HepG2 (cell line): ENCODE results near the gene TMEM167B. TPM values are rescaled to one million over a fixed set of nuclear protein-coding genes. Genes with fewer than 3 reads are reported as not detected.

Source experiments
- ATAC-seq: fragments of 200-7000 bp; cut with Tn5 transposase; 3 replicates; pipeline ENCODE4 v1.9.1; 2020; ENCODE audit warnings: mild to moderate bottlenecking, moderate library complexity
- BruUV-seq: library from RNA; stranded (reverse); fragments of 400-500 nt; replicated peaks from 2 replicates; lab custom pipeline; 2021; lab: Mats Ljungman, UMichigan
- CTCF ChIA-PET: fragments of 300-600 bp; formaldehyde crosslinking; extraction: SDS; loops from one replicate; lab custom pipeline; 2021; ENCODE audit warnings: low total read pairs, inconsistent platforms, low intra/inter-chr PET ratio; lab: Yijun Ruan, JAX
- POLR2A ChIA-PET: fragments of 350-600 bp; sonication (Branson Sonifier 250); formaldehyde crosslinking; loops from one replicate; lab custom pipeline; 2020; ENCODE audit warnings: antibody characterized with exemption, inconsistent platforms; lab: Yijun Ruan, JAX
- DNase-seq: peaks from one replicate; pipeline ENCODE4 v3.0.0-alpha.2; 2015; ENCODE audit warnings: low spot score
- FAIRE-seq: peaks from 3 replicates; lab custom pipeline; 2011; peaks lifted over from hg19 to GRCh38; lab: Jason Lieb, UNC
- H2AFZ ChIP-seq: one replicate; pipeline ENCODE4 v1.6.1; 2011; ENCODE audit warnings: low read length, inconsistent platforms
- H3K27ac ChIP-seq: fragments of 300-600 bp; 3 replicates; pipeline ENCODE4 v1.8.0; 2011; ENCODE audit warnings: mixed run types, mild to moderate bottlenecking, mixed read lengths, low read length, inconsistent platforms; ENCODE audit not compliant: insufficient read depth; ENCODE audit errors: extremely low read length
- H3K27me3 ChIP-seq, 2 experiments: fragments of 200-600 bp in 1 of 2; 2 replicates in 1 of 2; 3 replicates in 1 of 2; pipeline versions ENCODE4 v1.6.0 to v1.8.0; 2011; ENCODE audit warnings: low read length in 2 of 2, mild to moderate bottlenecking in 2 of 2, moderate library complexity in 2 of 2, inconsistent platforms in 1 of 2; ENCODE audit not compliant: insufficient read depth in 2 of 2, control insufficient read depth in 1 of 2
- H3K36me3 ChIP-seq, 2 experiments: fragments of 200-600 bp in 1 of 2; replicated peaks in 1 of 2; 2 replicates in 1 of 2; 3 replicates in 1 of 2; pipeline versions ENCODE4 v1.5.1 to v1.8.0; 2011; ENCODE audit warnings: low read length in 2 of 2, inconsistent platforms in 1 of 2; ENCODE audit not compliant: insufficient read depth in 2 of 2, control insufficient read depth in 1 of 2
- H3K4me1 ChIP-seq: 2 replicates; pipeline ENCODE4 v1.5.1; 2012; ENCODE audit warnings: low read length, inconsistent platforms; ENCODE audit not compliant: insufficient read depth
- H3K4me2 ChIP-seq: 2 replicates; pipeline ENCODE4 v1.6.0; 2011; ENCODE audit warnings: low read depth, low read length, inconsistent platforms
- H3K4me3 ChIP-seq, 3 experiments: fragments of 200-600 bp in 1 of 3; sonication (generic), shearing (Covaris generic) in 1 of 3; replicated peaks in 1 of 3; 2 replicates each; pipeline ENCODE4 v1.5.1; 2011 to 2016; ENCODE audit warnings: low read length in 3 of 3, inconsistent platforms in 2 of 3, low read depth in 2 of 3, mild to moderate bottlenecking in 2 of 3, control low read depth in 1 of 3, mixed read lengths in 1 of 3; ENCODE audit not compliant: insufficient read depth in 1 of 3
- H3K79me2 ChIP-seq: one replicate; pipeline ENCODE4 v1.6.1; 2011; ENCODE audit warnings: low read length, inconsistent platforms; ENCODE audit not compliant: insufficient read depth
- H3K9ac ChIP-seq: 2 replicates; pipeline ENCODE4 v1.6.0; 2011; ENCODE audit warnings: mild to moderate bottlenecking, low read depth, low read length, inconsistent platforms; ENCODE audit not compliant: insufficient read depth
- H3K9me3 ChIP-seq: 2 replicates; pipeline ENCODE4 v1.5.1; 2012; ENCODE audit warnings: mild to moderate bottlenecking, low read length
- H4K20me1 ChIP-seq: 2 replicates; pipeline ENCODE4 v1.6.0; 2011; ENCODE audit warnings: inconsistent platforms, mild to moderate bottlenecking, low read length, moderate library complexity; ENCODE audit not compliant: insufficient read depth
- CBX1 ChIP-seq: IDR thresholded peaks from one replicate; pipeline ENCODE4 v1.6.1; 2016; ENCODE audit warnings: antibody characterized with exemption, low read depth
- CEBPB ChIP-seq: IDR thresholded peaks from 2 replicates; pipeline ENCODE4 v1.6.1; 2011; ENCODE audit warnings: low read depth, low read length, improper control_type of control experiment, borderline replicate concordance
- FOXA1 ChIP-seq, 2 experiments: fragments of 450-650 bp in 1 of 2; sonication (generic) in 1 of 2; formaldehyde crosslinking in 1 of 2; IDR thresholded peaks; 2 replicates each; pipeline versions ENCODE4 v1.4.0 to v1.6.1; 2016 to 2020; ENCODE audit warnings: missing genetic modification reagents in 1 of 2
- GFI1 ChIP-seq: sonication (generic); formaldehyde crosslinking; IDR thresholded peaks from 2 replicates; pipeline ENCODE4 v1.5.0; 2020; ENCODE audit warnings: missing genetic modification reagents, mild to moderate bottlenecking, borderline replicate concordance
- MAZ ChIP-seq, 2 experiments: sonication (generic) in 1 of 2; formaldehyde crosslinking in 1 of 2; IDR thresholded peaks; 2 replicates each; pipeline versions ENCODE4 v1.5.0 to v1.6.1; 2012 to 2020; ENCODE audit warnings: low read depth in 2 of 2, mild to moderate bottlenecking in 2 of 2, borderline replicate concordance in 1 of 2, improper control_type of control experiment in 1 of 2, low read length in 1 of 2, missing genetic modification reagents in 1 of 2, moderate library complexity in 1 of 2
- PCBP1 ChIP-seq: fragments of 200-400 bp; formaldehyde crosslinking; IDR thresholded peaks from 2 replicates; pipeline ENCODE4 v1.6.1; 2017; ENCODE audit warnings: mild to moderate bottlenecking, low read depth, low read length, borderline replicate concordance
- SKIL ChIP-seq: sonication (generic); formaldehyde crosslinking; IDR thresholded peaks from 2 replicates; pipeline ENCODE4 v1.8.0; 2022; ENCODE audit warnings: missing genetic modification reagents, mild to moderate bottlenecking, moderate library complexity, borderline replicate concordance
- SOX13 ChIP-seq, 3 experiments: fragments of 450-650 bp in 1 of 3; sonication (generic) in 1 of 3; formaldehyde crosslinking in 1 of 3; IDR thresholded peaks in 2 of 3; conservative IDR thresholded peaks in 1 of 3; 2 replicates each; pipeline versions ENCODE4 v1.5.0 to v1.6.1; 2016 to 2020; ENCODE audit warnings: antibody characterized with exemption in 1 of 3, mild to moderate bottlenecking in 1 of 3, missing compliant biosample characterization in 1 of 3, missing genetic modification reagents in 1 of 3, moderate library complexity in 1 of 3
- SOX5 ChIP-seq: IDR thresholded peaks from 2 replicates; pipeline ENCODE4 v1.6.1; 2016; ENCODE audit warnings: borderline replicate concordance
- SP140L ChIP-seq: sonication (generic); formaldehyde crosslinking; IDR thresholded peaks from 2 replicates; pipeline ENCODE4 v1.4.0; 2020; ENCODE audit warnings: missing genetic modification reagents, borderline replicate concordance
- TCF7 ChIP-seq: sonication (generic); IDR thresholded peaks from 2 replicates; pipeline ENCODE4 v1.6.1; 2016; ENCODE audit warnings: antibody characterized with exemption, low read depth
- ZFP1 ChIP-seq: IDR thresholded peaks from 2 replicates; pipeline ENCODE4 v1.6.1; 2016
- ZNF430 ChIP-seq: sonication (generic); formaldehyde crosslinking; IDR thresholded peaks from 2 replicates; pipeline ENCODE4 v1.9.0; 2021; ENCODE audit warnings: mild to moderate bottlenecking, missing genetic modification reagents
- ZNF574 ChIP-seq: sonication (generic); formaldehyde crosslinking; IDR thresholded peaks from 2 replicates; pipeline ENCODE4 v1.4.0; 2020; ENCODE audit warnings: missing genetic modification reagents
- ZNF652 ChIP-seq: IDR thresholded peaks from 2 replicates; pipeline ENCODE4 v1.6.1; 2016; ENCODE audit warnings: low read depth, borderline replicate concordance
- WGBS: methylation state at CpG from one replicate; pipeline ENCODE4 v1.1.6; 2017; ENCODE audit warnings: low lambda C conversion rate; 5-methylcytosine and 5-hydroxymethylcytosine counted together
- in situ Hi-C: cut with HindIII; loops from 2 replicates; pipeline ENCODE4 v1.10.0; 2017; ENCODE audit warnings: low pct_unique_long_range_greater_than_20kb; ENCODE audit not compliant: extremely low pct_ligation_motif_present
- intact Hi-C: fragments of 100-400 bp; cut with micrococcal nuclease; formaldehyde crosslinking; loops from one replicate; pipeline ENCODE4 v1.10.0; 2022; ENCODE audit not compliant: unreplicated experiment
- polyA plus RNA-seq, 8 experiments: library from polyadenylated mRNA; depleted of rRNA in 3 of 8; stranded (reverse) in 7 of 8; unstranded in 1 of 8; fragments of >200 nt; fragmentation: Illumina TruSeq in 4 of 8; extraction: Trizol in 4 of 8; gene quantifications; 2 replicates each; pipeline versions ENCODE4 v1.2.1 to v1.2.3, GENCODE V29; 2011 to 2016; ENCODE audit warnings: low read depth in 4 of 8, missing spikeins in 1 of 8, mixed read lengths in 1 of 8; ENCODE audit not compliant: insufficient read depth in 1 of 8
- total RNA-seq, 5 experiments: library from RNA; depleted of rRNA; stranded (reverse); fragments of >200 nt; fragmentation: Illumina TruSeq; extraction: Trizol; gene quantifications; 2 replicates each; pipeline ENCODE4 v1.2.3, GENCODE V29; 2016; ENCODE audit warnings: low read depth in 1 of 5
- TF ChIP-seq, protein P1 (sequence below): sonication (generic); formaldehyde crosslinking; IDR thresholded peaks from 2 replicates; pipeline ENCODE4 v1.5.0; 2020; ENCODE audit warnings: missing genetic modification reagents, mild to moderate bottlenecking, borderline replicate concordance

Gene TMEM167B
- total and polyA plus RNA-seq, 2 of the 13 experiments (the other 11 are each of a cell fraction or from before 2014, with no cell fraction given) = 9.5 to 22.4 TPM

- DNase-seq (peak; percentile 82), FAIRE-seq (no peak), ATAC-seq (peak; percentile 67)
- Histone ChIP-seq H3K27me3 (no peaks in the 10 kb centered on the region), H4K20me1 (no peaks in the 10 kb centered on the region), H3K36me3 (no peaks in the 10 kb centered on the region), H3K9ac (peak overlapping the region; percentile 29; the same call in 1 of the 2 replicates), H2AFZ (peak overlapping the region; percentile 59), H3K4me1 (peaks cover 45% of the 10 kb centered on the region), H3K9me3 (no peaks in the 10 kb centered on the region), H3K27ac (peak overlapping the region; percentile 21), H3K79me2 (no peaks in the 10 kb centered on the region), H3K4me3 (peak overlapping the region in 1 of 3 experiments; percentile 57; a peak in 1 of 6 replicates), H3K4me2 (peak overlapping the region; percentile 74)
- WGBS = 0% methylated on average over 1 of the region's 1 CpG
- CTCF ChIA-PET = no interaction called here
- no TSS peak for BruUV-seq
- POLR2A ChIA-PET = interaction anchor here (1.5 to 4.0 kb wide), 3 partner anchors 8 to 42 kb away, joined by 4 to 26 read pairs (median 15); partner anchors contain the start of genes TAF13 and WDR47
- intact Hi-C loops = no loop called here
- in situ Hi-C loops = no loop called here
- no peak for TF ChIP-seq CBX1
- no peak for TF ChIP-seq GFI1
- no peak for TF ChIP-seq SOX13 (IDR thresholded peaks at IDR 0.05)
- TF ChIP-seq SOX13 (CRISPR knock-in tag; conservative IDR thresholded peaks at IDR 0.05 in 1 of 2, IDR thresholded peaks at IDR 0.05 in 1 of 2) = peak in 1 of 2 experiments; percentile 27; a peak in 1 of 4 replicates
- TF ChIP-seq FOXA1 (IDR thresholded peaks at IDR 0.05) = no peak
- TF ChIP-seq FOXA1 (CRISPR knock-in tag; IDR thresholded peaks at IDR 0.05) = 0 out of 2 replicates have a peak, but pooled peaks have one; percentile 3
- no peak for TF ChIP-seq TCF7
- TF ChIP-seq CEBPB = peak; percentile 28; the same call in 1 of the 2 replicates
- 0 out of 2 replicates have a peak, but pooled peaks have one; percentile 35 for TF ChIP-seq ZNF430
- TF ChIP-seq, protein P1, sequence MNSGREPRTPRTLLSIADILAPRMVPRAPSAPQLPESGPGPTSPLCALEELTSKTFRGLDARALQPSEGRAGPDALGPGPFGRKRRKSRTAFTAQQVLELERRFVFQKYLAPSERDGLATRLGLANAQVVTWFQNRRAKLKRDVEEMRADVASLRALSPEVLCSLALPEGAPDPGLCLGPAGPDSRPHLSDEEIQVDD = no peak
- TF ChIP-seq PCBP1 = no peak
- TF ChIP-seq ZNF652 (CRISPR knock-in tag) = no peak
- 0 out of 2 replicates have a peak, but pooled peaks have one; percentile 18 for TF ChIP-seq ZNF574 (CRISPR knock-in tag)
- TF ChIP-seq SOX5 (CRISPR knock-in tag) = peak; percentile 33; the same call in 1 of the 2 replicates
- no peak for TF ChIP-seq SKIL (CRISPR knock-in tag)
- TF ChIP-seq ZFP1 = no peak
- no peak for TF ChIP-seq SP140L (CRISPR knock-in tag)
- no peak for TF ChIP-seq MAZ (IDR thresholded peaks at IDR 0.05; ENCODE audit: borderline replicate concordance, low read depth, low read length)
- no peak for TF ChIP-seq MAZ (CRISPR knock-in tag; IDR thresholded peaks at IDR 0.05; ENCODE audit: low read depth)
Measured at GRCh38 chr1:109083923-109084322, 6.6 kb upstream of the TMEM167B start.
